SK-N-SH treated with all-trans-retinoic acid at 6 μM for 48 hours (cell line): Measurements from ENCODE around the gene FNBP1L.
"Not testable (repeated sequence)": the region's sequence is repeated elsewhere in the genome, so short reads cannot be mapped to it uniquely, and the experiment has no call there.

Experiments used
- ATAC-seq: fragments of 200-7000 bp; cut with Tn5 transposase; 3 replicates; pipeline ENCODE4 v1.9.1; 2020; ENCODE audit warnings: mild to moderate bottlenecking, moderate library complexity
- ARNTL ChIP-seq: fragments of 450-650 bp; formaldehyde crosslinking; IDR thresholded peaks from 2 replicates; pipeline ENCODE4 v1.5.0; 2020; ENCODE audit warnings: low read depth, mild to moderate bottlenecking, moderate library complexity, borderline replicate concordance
- BACH2 ChIP-seq: fragments of 250-450 bp; sonication (Bioruptor Pico); IDR thresholded peaks from 2 replicates; pipeline ENCODE4 v1.9.0; 2021; ENCODE audit warnings: mild to moderate bottlenecking, borderline replicate concordance
- CSDC2 ChIP-seq: fragments of 250-450 bp; sonication (Bioruptor Pico); IDR thresholded peaks from 2 replicates; pipeline ENCODE4 v1.5.0; 2020; ENCODE audit warnings: mild to moderate bottlenecking, moderate library complexity
- CSRNP3 ChIP-seq: fragments of 250-450 bp; sonication (Bioruptor Pico); IDR thresholded peaks from 2 replicates; pipeline ENCODE4 v1.5.1; 2021; ENCODE audit warnings: mild to moderate bottlenecking, moderate library complexity
- ESRRG ChIP-seq: fragments of 250-450 bp; sonication (Bioruptor Pico); IDR thresholded peaks from 2 replicates; pipeline ENCODE4 v1.6.1; 2021; ENCODE audit warnings: mild to moderate bottlenecking
- GLIS3 ChIP-seq: fragments of 250-450 bp; sonication (Bioruptor Pico); IDR thresholded peaks from 2 replicates; pipeline ENCODE4 v1.5.0; 2020; ENCODE audit warnings: mild to moderate bottlenecking, moderate library complexity
- ISL1 ChIP-seq: fragments of 250-450 bp; sonication (Bioruptor Pico); IDR thresholded peaks from 2 replicates; pipeline ENCODE4 v2.1.2; 2022; ENCODE audit warnings: mild to moderate bottlenecking, moderate library complexity
- OSR1 ChIP-seq: fragments of 250-450 bp; sonication (Bioruptor Pico); IDR thresholded peaks from 2 replicates; pipeline ENCODE4 v1.8.0; 2022; ENCODE audit warnings: moderate library complexity, mild to moderate bottlenecking, inconsistent platforms
- POU6F1 ChIP-seq: fragments of 250-450 bp; sonication (Bioruptor Pico); IDR thresholded peaks from 2 replicates; pipeline ENCODE4 v1.8.0; 2021; ENCODE audit warnings: low read depth, mild to moderate bottlenecking, moderate library complexity, borderline replicate concordance
- PPARA ChIP-seq: fragments of 250-450 bp; sonication (Bioruptor Pico); IDR thresholded peaks from 2 replicates; pipeline ENCODE4 v1.5.0; 2020; ENCODE audit warnings: mild to moderate bottlenecking, borderline replicate concordance
- RARB ChIP-seq: fragments of 250-450 bp; sonication (Bioruptor Pico); IDR thresholded peaks from 2 replicates; pipeline ENCODE4 v1.8.0; 2021; ENCODE audit warnings: mild to moderate bottlenecking, moderate library complexity
- TCF4 ChIP-seq: fragments of 250-450 bp; sonication (Bioruptor Pico); IDR thresholded peaks from 2 replicates; pipeline ENCODE4 v1.8.0; 2021; ENCODE audit warnings: mild to moderate bottlenecking, moderate library complexity, borderline replicate concordance
- ZC3H10 ChIP-seq: fragments of 250-450 bp; sonication (Bioruptor Pico); IDR thresholded peaks from 2 replicates; pipeline ENCODE4 v1.5.1; 2021; ENCODE audit warnings: mild to moderate bottlenecking, moderate library complexity
- ZFP3 ChIP-seq: fragments of 250-450 bp; sonication (Bioruptor Pico); IDR thresholded peaks from 2 replicates; pipeline ENCODE4 v1.5.0; 2020; ENCODE audit warnings: mild to moderate bottlenecking, moderate library complexity
- ZFP30 ChIP-seq: fragments of 450-650 bp; formaldehyde crosslinking; IDR thresholded peaks from 2 replicates; pipeline ENCODE4 v1.5.0; 2022; ENCODE audit warnings: mild to moderate bottlenecking, moderate library complexity
- ZNF565 ChIP-seq: fragments of 450-650 bp; formaldehyde crosslinking; conservative IDR thresholded peaks from 2 replicates; pipeline ENCODE4 v1.5.0; 2020; ENCODE audit warnings: low read depth, mild to moderate bottlenecking, moderate library complexity
- ZNF70 ChIP-seq: fragments of 450-650 bp; formaldehyde crosslinking; IDR thresholded peaks from 2 replicates; pipeline ENCODE4 v1.5.0; 2020; ENCODE audit warnings: mild to moderate bottlenecking, moderate library complexity
- ZNF8 ChIP-seq: fragments of 450-650 bp; formaldehyde crosslinking; IDR thresholded peaks from 2 replicates; pipeline ENCODE4 v1.5.0; 2020; ENCODE audit warnings: mild to moderate bottlenecking, moderate library complexity
- TF ChIP-seq, protein P1 (sequence below): fragments of 250-450 bp; sonication (Bioruptor Pico); IDR thresholded peaks from 2 replicates; pipeline ENCODE4 v1.5.0; 2020; ENCODE audit warnings: mild to moderate bottlenecking, moderate library complexity

Gene FNBP1L

DNA sequence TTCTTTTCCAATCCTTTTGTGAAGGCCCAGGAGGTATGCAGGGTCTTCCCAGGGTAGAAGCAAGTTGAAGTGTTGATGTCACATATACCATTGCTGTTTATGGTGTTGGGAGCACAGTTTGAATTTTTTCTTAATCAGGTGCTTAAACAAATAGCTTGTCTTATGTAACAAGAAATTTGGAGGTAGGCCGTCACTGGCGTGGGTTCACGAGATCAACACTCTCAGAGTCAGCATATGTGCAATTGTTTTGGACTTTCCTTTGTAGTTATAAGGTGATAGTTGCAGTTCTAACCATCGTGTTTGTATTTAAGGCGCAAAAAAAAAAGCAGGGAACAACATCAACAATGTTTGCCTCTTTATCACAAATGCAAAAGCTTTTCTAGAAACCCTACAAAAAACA, 13.3 kb downstream of the FNBP1L start (continued):
- TF ChIP-seq, protein P1, sequence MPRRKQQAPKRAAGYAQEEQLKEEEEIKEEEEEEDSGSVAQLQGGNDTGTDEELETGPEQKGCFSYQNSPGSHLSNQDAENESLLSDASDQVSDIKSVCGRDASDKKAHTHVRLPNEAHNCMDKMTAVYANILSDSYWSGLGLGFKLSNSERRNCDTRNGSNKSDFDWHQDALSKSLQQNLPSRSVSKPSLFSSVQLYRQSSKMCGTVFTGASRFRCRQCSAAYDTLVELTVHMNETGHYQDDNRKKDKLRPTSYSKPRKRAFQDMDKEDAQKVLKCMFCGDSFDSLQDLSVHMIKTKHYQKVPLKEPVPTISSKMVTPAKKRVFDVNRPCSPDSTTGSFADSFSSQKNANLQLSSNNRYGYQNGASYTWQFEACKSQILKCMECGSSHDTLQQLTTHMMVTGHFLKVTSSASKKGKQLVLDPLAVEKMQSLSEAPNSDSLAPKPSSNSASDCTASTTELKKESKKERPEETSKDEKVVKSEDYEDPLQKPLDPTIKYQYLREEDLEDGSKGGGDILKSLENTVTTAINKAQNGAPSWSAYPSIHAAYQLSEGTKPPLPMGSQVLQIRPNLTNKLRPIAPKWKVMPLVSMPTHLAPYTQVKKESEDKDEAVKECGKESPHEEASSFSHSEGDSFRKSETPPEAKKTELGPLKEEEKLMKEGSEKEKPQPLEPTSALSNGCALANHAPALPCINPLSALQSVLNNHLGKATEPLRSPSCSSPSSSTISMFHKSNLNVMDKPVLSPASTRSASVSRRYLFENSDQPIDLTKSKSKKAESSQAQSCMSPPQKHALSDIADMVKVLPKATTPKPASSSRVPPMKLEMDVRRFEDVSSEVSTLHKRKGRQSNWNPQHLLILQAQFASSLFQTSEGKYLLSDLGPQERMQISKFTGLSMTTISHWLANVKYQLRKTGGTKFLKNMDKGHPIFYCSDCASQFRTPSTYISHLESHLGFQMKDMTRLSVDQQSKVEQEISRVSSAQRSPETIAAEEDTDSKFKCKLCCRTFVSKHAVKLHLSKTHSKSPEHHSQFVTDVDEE (CRISPR knock-in tag): no peak
- TF ChIP-seq CSDC2 (CRISPR knock-in tag) (no peak), RARB (CRISPR knock-in tag) (no peak)

DNA sequence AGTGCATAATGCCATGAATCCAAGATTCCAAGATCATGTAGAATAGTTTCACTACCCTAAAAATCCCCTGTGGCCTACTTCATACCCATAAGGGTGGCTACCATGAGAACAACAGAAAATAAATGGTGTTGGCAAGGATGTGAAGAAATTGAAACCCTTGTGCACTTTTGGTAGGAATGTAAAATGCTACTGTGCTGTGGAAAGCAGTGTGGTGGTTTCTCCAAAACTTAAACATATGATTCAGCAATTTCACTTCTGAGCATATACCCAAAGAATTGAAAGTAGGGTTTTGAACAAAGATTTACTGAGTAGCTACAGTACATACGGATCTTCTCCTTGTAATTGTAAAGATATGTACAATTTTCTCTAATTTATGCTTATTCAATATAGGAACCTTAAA, 16.0 kb downstream of the FNBP1L start:
- TF ChIP-seq BACH2 (CRISPR knock-in tag) (no peak), ARNTL (no peak), ZFP3 (CRISPR knock-in tag) (no peak)
- ATAC-seq: no peak

DNA sequence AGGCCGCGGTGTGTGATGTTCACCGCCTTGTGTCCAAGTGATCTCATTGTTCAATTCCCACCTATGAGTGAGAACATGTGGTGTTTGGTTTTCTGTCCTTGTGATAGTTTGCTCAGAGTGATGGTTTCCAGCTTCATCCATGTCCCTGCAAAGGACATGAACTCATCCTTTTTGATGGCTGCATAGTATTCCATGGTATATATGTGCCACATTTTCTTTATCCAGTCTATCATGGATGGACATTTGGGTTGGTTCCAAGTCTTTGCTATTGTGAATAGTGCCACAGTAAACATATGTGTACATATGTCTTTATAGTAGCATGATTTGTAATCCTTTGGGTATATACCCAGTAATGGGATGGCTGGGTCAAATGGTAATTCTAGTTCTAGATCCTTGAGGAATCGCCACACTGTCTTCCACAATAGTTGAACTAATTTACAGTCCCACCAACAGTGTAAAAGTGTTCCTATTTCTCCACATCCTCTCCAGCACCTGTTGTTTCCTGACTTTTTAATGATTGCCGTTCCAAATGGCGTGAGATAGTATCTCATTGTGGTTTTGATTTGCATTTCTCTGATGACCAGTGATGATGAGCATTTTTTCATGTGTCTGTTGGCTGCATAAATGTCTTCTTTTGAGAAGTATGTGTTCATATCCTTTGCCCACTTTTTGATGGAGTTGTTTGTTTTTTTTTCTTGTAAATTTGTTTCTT, 17.6 kb downstream of the FNBP1L start:
- ATAC-seq: not testable (repeated sequence)

DNA sequence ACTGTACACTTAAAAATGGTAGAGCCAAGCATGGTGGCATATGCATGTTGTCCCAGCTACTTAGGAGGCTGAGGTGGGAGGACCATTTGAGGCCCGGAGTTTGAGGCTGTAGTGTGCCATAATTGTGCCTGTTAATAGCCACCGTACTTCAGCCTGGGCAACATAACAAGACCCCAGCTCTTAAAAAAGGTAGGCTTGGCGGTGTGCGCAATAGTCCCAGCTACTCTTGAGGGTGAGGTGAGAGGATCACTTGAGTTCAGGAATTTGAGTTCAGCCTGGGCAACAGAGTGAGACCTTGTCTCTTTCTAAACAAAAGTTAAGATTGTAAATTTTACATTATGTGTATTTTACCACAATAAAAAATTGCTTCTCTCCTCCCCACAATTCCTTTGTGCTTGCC, 19.7 kb downstream of the FNBP1L start:
- ATAC-seq: no peak
- no peak for TF ChIP-seq CSRNP3
- no peak for TF ChIP-seq ISL1 (CRISPR knock-in tag)
- no peak for TF ChIP-seq ZFP3 (CRISPR knock-in tag)
- TF ChIP-seq OSR1 (CRISPR knock-in tag): no peak
- no peak for TF ChIP-seq BACH2 (CRISPR knock-in tag)
- no peak for TF ChIP-seq ZC3H10 (CRISPR knock-in tag)
- no peak for TF ChIP-seq RARB (CRISPR knock-in tag)
- no peak for TF ChIP-seq CSDC2 (CRISPR knock-in tag)
- no peak for TF ChIP-seq ZNF565 (CRISPR knock-in tag)
- no peak for TF ChIP-seq POU6F1 (CRISPR knock-in tag)
- TF ChIP-seq ZFP30 (CRISPR knock-in tag): no peak
- TF ChIP-seq ZNF8 (CRISPR knock-in tag): no peak
- no peak for TF ChIP-seq GLIS3 (CRISPR knock-in tag)

GRCh38 chr1:93468662-93469061, 20.7 kb downstream of the FNBP1L start:
- ATAC-seq: no peak
- TF ChIP-seq ZNF70 (no peak), ZFP30 (CRISPR knock-in tag) (no peak), ZNF8 (CRISPR knock-in tag) (no peak), ESRRG (CRISPR knock-in tag) (no peak), ISL1 (CRISPR knock-in tag) (no peak), POU6F1 (CRISPR knock-in tag) (no peak), ARNTL (no peak), PPARA (CRISPR knock-in tag) (no peak), OSR1 (CRISPR knock-in tag) (no peak), ZC3H10 (CRISPR knock-in tag) (no peak), RARB (CRISPR knock-in tag) (no peak), TCF4 (CRISPR knock-in tag) (no peak), GLIS3 (CRISPR knock-in tag) (no peak), ZNF565 (CRISPR knock-in tag) (no peak)
- TF ChIP-seq, protein P1 (CRISPR knock-in tag): no peak

GRCh38 chr1:93469223-93469622, 21.3 kb downstream of the FNBP1L start:
- not testable (repeated sequence) for ATAC-seq
